ENCODE data around the gene TMCC2. TPM values are rescaled to one million over a fixed set of nuclear protein-coding genes. Genes with fewer than 3 reads are reported as not detected.
"Not testable (repeated sequence)": the region's sequence is repeated elsewhere in the genome, so short reads cannot be mapped to it uniquely, and the experiment has no call there.

The TMCC2 gene
- total and polyA plus RNA-seq, 2 experiments from 2014 or later: 2.6 to 9.9 TPM

DNA sequence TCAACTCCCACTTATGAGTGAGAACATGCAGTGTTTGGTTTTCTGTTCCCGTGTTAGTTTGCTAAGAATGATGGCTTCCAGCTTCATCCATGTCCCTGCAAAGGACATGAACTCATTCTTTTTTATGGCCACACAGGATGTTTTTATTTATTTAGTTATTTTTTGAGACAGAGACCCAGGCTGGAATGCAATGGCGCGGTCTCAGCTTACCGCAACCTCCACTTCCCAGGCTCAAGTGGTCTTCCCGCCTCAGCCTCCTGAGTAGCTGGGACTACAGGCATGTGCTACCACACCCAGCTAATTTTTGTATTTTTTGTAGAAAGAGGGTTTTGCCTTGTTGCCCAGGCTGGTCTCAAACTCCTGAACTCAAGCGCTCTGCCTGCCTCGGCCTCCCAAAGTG lies 47.4 kb upstream of the TMCC2 start:
- not testable (repeated sequence) for H3K36me3 Mint-ChIP-seq (ENCODE audit: low read depth); H3K27ac Mint-ChIP-seq; H3K9me2 ChIP-seq (ENCODE audit: insufficient read depth); H4K20me1 ChIP-seq (replicated peaks; ENCODE audit: insufficient read depth); H3K79me2 ChIP-seq (replicated peaks; ENCODE audit: insufficient read depth); H3K36me3 ChIP-seq (ENCODE audit: insufficient read depth); DNase-seq (ENCODE audit: low spot score); H3K4me2 ChIP-seq; H2AFZ ChIP-seq; H3F3A ChIP-seq (replicated peaks; ENCODE audit: low read depth); H3K4me3 Mint-ChIP-seq; H3K4me1 ChIP-seq (ENCODE audit: insufficient read depth); H3K4me3 ChIP-seq; H3K9me3 Mint-ChIP-seq; H3K27me3 Mint-ChIP-seq (ENCODE audit: insufficient read depth, low read depth, poor library complexity); H3K27me3 ChIP-seq (ENCODE audit: insufficient read depth); ATAC-seq; H3K27ac ChIP-seq (ENCODE audit: low read depth); H3K4me1 Mint-ChIP-seq

DNA sequence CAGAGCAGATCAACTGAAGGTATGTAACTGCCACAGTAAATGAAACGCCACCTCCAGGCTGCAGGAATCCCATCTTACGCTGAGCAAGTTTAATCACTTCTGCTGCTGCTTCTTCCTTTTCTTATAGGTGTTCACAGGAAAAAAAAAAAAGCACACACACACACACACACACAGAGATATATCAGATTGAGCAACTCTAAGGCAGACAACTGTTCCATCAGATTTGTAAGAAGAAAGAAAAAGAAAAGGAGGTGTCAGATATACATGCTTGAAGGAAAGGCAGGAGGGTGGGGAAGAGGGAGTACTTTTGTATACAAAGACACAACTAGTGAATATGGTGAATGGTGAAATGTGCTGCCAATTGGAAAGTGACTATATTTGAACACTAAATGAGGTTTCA lies 44.8 kb upstream of the TMCC2 start:
- Mint-ChIP-seq H3K4me3 (no peak overlapping the region), H3K27me3 (ENCODE audit: insufficient read depth, low read depth, poor library complexity) (peaks cover 3% of the 10 kb centered on the region), H3K27ac (no peak overlapping the region; the same call in 1 of the 2 replicates), H3K36me3 (ENCODE audit: low read depth) (no peaks in the 10 kb centered on the region; the same call in 1 of the 3 replicates), H3K9me3 (no peaks in the 10 kb centered on the region), H3K4me1 (peaks cover 15% of the 10 kb centered on the region)
- H3K4me2 ChIP-seq: no peak overlapping the region
- TF ChIP-seq JUNB (IDR thresholded peaks at IDR 0.05; ENCODE audit: unreplicated experiment) (no peak), POLR2AphosphoS5 (IDR thresholded peaks at IDR 0.05; ENCODE audit: low read depth) (no peak)
- TF ChIP-seq, protein P1, sequence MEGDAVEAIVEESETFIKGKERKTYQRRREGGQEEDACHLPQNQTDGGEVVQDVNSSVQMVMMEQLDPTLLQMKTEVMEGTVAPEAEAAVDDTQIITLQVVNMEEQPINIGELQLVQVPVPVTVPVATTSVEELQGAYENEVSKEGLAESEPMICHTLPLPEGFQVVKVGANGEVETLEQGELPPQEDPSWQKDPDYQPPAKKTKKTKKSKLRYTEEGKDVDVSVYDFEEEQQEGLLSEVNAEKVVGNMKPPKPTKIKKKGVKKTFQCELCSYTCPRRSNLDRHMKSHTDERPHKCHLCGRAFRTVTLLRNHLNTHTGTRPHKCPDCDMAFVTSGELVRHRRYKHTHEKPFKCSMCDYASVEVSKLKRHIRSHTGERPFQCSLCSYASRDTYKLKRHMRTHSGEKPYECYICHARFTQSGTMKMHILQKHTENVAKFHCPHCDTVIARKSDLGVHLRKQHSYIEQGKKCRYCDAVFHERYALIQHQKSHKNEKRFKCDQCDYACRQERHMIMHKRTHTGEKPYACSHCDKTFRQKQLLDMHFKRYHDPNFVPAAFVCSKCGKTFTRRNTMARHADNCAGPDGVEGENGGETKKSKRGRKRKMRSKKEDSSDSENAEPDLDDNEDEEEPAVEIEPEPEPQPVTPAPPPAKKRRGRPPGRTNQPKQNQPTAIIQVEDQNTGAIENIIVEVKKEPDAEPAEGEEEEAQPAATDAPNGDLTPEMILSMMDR (conservative IDR thresholded peaks at IDR 0.05; ENCODE audit: low read depth in 2 of 2): 0 out of 4 replicates have a peak, but pooled peaks of 1 of the 2 experiments have one; percentile 3
- no peaks in the 10 kb centered on the region; the same call in 1 of the 2 replicates for H4K20me1 ChIP-seq (replicated peaks; ENCODE audit: insufficient read depth)
- no peaks in the 10 kb centered on the region; the same call in 1 of the 2 replicates for H3K36me3 ChIP-seq (ENCODE audit: insufficient read depth)
- no peak overlapping the region for H3K4me3 ChIP-seq
- H3K27ac ChIP-seq (ENCODE audit: low read depth): no peak overlapping the region
- H3K9me2 ChIP-seq (ENCODE audit: insufficient read depth): no peaks in the 10 kb centered on the region
- H3K4me1 ChIP-seq (ENCODE audit: insufficient read depth): peaks cover 11% of the 10 kb centered on the region
- H3K79me2 ChIP-seq (replicated peaks; ENCODE audit: insufficient read depth): peaks cover 12% of the 10 kb centered on the region; the same call in 1 of the 2 replicates
- H2AFZ ChIP-seq: no peak overlapping the region
- ATAC-seq (no peak), DNase-seq (ENCODE audit: low spot score) (no peak)
- no peaks in the 10 kb centered on the region for H3F3A ChIP-seq (replicated peaks; ENCODE audit: low read depth)
- H3K27me3 ChIP-seq (ENCODE audit: insufficient read depth): no peaks in the 10 kb centered on the region

DNA sequence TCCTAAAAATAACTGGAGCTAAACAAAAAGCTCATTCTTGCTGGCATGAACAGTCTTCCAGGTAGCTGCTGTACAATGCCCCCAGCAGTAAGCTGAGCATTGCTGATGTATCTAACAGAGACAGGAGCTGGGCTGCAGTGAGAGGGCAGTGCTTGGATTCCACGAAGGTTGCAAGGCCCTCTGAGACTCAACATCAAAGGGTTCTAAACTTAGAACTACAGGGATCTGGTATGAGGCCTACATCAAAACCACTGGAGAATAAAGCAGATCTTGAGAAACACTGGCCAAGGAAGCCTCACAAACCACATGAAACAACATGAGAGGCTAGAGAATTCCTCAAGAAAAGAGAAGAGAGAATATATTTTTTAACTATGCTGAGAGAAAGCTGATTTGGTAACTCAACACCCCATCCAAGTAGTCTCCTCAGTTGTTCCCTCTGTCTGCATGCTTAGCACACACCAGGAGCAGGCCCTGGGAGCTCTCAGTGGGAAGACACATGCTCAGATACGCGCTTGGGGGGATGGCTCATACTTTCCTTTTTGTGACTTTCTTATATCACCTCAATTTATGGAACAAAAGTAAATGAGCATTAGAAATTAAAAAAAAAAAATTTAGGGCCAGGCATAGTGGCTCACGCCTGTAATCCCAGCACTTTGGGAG lies 43.9 kb upstream of the TMCC2 start:
- H3K9me3 Mint-ChIP-seq: no peaks in the 10 kb centered on the region
- Histone ChIP-seq H3K79me2 (replicated peaks; ENCODE audit: insufficient read depth) (peaks cover 18% of the 10 kb centered on the region), H3K4me3 (no peak overlapping the region), H3K36me3 (ENCODE audit: insufficient read depth) (no peaks in the 10 kb centered on the region; the same call in 1 of the 2 replicates), H3K27me3 (ENCODE audit: insufficient read depth) (no peaks in the 10 kb centered on the region), H4K20me1 (replicated peaks; ENCODE audit: insufficient read depth) (no peaks in the 10 kb centered on the region; the same call in 1 of the 2 replicates), H3K4me1 (ENCODE audit: insufficient read depth) (peaks cover 20% of the 10 kb centered on the region), H3K4me2 (no peak overlapping the region), H3F3A (replicated peaks; ENCODE audit: low read depth) (no peaks in the 10 kb centered on the region), H3K27ac (ENCODE audit: low read depth) (no peak overlapping the region), H2AFZ (no peak overlapping the region), H3K9me2 (ENCODE audit: insufficient read depth) (no peaks in the 10 kb centered on the region)
- H3K4me1 Mint-ChIP-seq: peaks cover 19% of the 10 kb centered on the region
- 0 out of 2 replicates have a peak overlapping the region, but pooled peaks have one; percentile 10 for H3K27ac Mint-ChIP-seq
- ATAC-seq (no peak), DNase-seq (ENCODE audit: low spot score) (no peak)
- H3K4me3 Mint-ChIP-seq: no peak overlapping the region
- H3K27me3 Mint-ChIP-seq (ENCODE audit: insufficient read depth, low read depth, poor library complexity): peaks cover 1% of the 10 kb centered on the region
- no peaks in the 10 kb centered on the region; the same call in 1 of the 3 replicates for H3K36me3 Mint-ChIP-seq (ENCODE audit: low read depth)
- TF ChIP-seq, protein P2, sequence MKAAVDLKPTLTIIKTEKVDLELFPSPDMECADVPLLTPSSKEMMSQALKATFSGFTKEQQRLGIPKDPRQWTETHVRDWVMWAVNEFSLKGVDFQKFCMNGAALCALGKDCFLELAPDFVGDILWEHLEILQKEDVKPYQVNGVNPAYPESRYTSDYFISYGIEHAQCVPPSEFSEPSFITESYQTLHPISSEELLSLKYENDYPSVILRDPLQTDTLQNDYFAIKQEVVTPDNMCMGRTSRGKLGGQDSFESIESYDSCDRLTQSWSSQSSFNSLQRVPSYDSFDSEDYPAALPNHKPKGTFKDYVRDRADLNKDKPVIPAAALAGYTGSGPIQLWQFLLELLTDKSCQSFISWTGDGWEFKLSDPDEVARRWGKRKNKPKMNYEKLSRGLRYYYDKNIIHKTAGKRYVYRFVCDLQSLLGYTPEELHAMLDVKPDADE (IDR thresholded peaks at IDR 0.05): no peak
- TF ChIP-seq JUNB (IDR thresholded peaks at IDR 0.05; ENCODE audit: unreplicated experiment) (no peak), NANOG (IDR thresholded peaks at IDR 0.05; ENCODE audit: borderline replicate concordance) (no peak), ZNF331 (CRISPR knock-in tag; IDR thresholded peaks at IDR 0.05; ENCODE audit: low read depth) (no peak), EZH2 (IDR thresholded peaks at IDR 0.05; ENCODE audit: low read depth, unreplicated experiment) (no peak)
- TF ChIP-seq, protein P3, sequence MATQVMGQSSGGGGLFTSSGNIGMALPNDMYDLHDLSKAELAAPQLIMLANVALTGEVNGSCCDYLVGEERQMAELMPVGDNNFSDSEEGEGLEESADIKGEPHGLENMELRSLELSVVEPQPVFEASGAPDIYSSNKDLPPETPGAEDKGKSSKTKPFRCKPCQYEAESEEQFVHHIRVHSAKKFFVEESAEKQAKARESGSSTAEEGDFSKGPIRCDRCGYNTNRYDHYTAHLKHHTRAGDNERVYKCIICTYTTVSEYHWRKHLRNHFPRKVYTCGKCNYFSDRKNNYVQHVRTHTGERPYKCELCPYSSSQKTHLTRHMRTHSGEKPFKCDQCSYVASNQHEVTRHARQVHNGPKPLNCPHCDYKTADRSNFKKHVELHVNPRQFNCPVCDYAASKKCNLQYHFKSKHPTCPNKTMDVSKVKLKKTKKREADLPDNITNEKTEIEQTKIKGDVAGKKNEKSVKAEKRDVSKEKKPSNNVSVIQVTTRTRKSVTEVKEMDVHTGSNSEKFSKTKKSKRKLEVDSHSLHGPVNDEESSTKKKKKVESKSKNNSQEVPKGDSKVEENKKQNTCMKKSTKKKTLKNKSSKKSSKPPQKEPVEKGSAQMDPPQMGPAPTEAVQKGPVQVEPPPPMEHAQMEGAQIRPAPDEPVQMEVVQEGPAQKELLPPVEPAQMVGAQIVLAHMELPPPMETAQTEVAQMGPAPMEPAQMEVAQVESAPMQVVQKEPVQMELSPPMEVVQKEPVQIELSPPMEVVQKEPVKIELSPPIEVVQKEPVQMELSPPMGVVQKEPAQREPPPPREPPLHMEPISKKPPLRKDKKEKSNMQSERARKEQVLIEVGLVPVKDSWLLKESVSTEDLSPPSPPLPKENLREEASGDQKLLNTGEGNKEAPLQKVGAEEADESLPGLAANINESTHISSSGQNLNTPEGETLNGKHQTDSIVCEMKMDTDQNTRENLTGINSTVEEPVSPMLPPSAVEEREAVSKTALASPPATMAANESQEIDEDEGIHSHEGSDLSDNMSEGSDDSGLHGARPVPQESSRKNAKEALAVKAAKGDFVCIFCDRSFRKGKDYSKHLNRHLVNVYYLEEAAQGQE (IDR thresholded peaks at IDR 0.05; ENCODE audit: unreplicated experiment): no peak

Measured in GM23338 (cell line).